K562 (cell line): ENCODE data around the gene WDR27.

Source experiments
- ARID3A ChIP-seq: IDR thresholded peaks from 2 replicates; pipeline ENCODE4 v1.6.1; 2012; ENCODE audit warnings: low read depth, low read length, improper control_type of control experiment, borderline replicate concordance
- CAMTA2 ChIP-seq: fragments of 250-450 bp; sonication (Bioruptor Pico); conservative IDR thresholded peaks from 2 replicates; pipeline ENCODE4 v1.5.1; 2022
- CHD1 ChIP-seq: fragments of 200-600 bp; sonication (generic); IDR thresholded peaks from one replicate; pipeline ENCODE4 v1.6.1; 2012; ENCODE audit warnings: mild to moderate bottlenecking, moderate library complexity, low read length, inconsistent platforms
- CTCF ChIP-seq, 3 experiments: IDR thresholded peaks in 2 of 3; conservative IDR thresholded peaks in 1 of 3; 2 replicates each; pipeline ENCODE4 v1.5.1; 2011 to 2012; ENCODE audit warnings: low read length in 3 of 3, mild to moderate bottlenecking in 3 of 3, control low read depth in 2 of 3, improper control_type of control experiment in 1 of 3, inconsistent platforms in 1 of 3, low read depth in 1 of 3, mixed read lengths in 1 of 3, moderate library complexity in 1 of 3; ENCODE audit not compliant: insufficient read depth in 2 of 3
- E2F1 ChIP-seq: sonication (generic); formaldehyde crosslinking; IDR thresholded peaks from 2 replicates; pipeline ENCODE4 v1.8.1; 2023; ENCODE audit warnings: mild to moderate bottlenecking, missing genetic modification reagents, moderate library complexity
- ELF4 ChIP-seq: fragments of 450-650 bp; formaldehyde crosslinking; IDR thresholded peaks from 2 replicates; pipeline ENCODE4 v1.4.0; 2022; ENCODE audit warnings: missing genetic modification characterization
- EZH2 ChIP-seq: IDR thresholded peaks from 2 replicates; pipeline ENCODE4 v1.6.1; 2012; ENCODE audit warnings: low read depth, mild to moderate bottlenecking, inconsistent platforms, low read length, borderline replicate concordance
- HMGXB4 ChIP-seq: sonication (generic); formaldehyde crosslinking; IDR thresholded peaks from 2 replicates; pipeline ENCODE4 v1.8.1; 2023; ENCODE audit warnings: mild to moderate bottlenecking, missing genetic modification reagents
- NFRKB ChIP-seq: fragments of 450-650 bp; IDR thresholded peaks from 2 replicates; pipeline ENCODE4 v1.6.1; 2016; ENCODE audit warnings: low read depth
- POLR2A ChIP-seq: fragments of 450-650 bp; conservative IDR thresholded peaks from 2 replicates; pipeline ENCODE4 v1.6.1; 2016
- PREB ChIP-seq: sonication (generic); formaldehyde crosslinking; IDR thresholded peaks from 2 replicates; pipeline ENCODE4 v1.8.1; 2023; ENCODE audit warnings: mild to moderate bottlenecking, missing genetic modification reagents
- SPI1 ChIP-seq: IDR thresholded peaks from 2 replicates; pipeline ENCODE4 v1.6.1; 2011; ENCODE audit warnings: low read depth, low read length, control low read depth, borderline replicate concordance
- USF2 ChIP-seq: sonication (generic); formaldehyde crosslinking; IDR thresholded peaks from 2 replicates; pipeline ENCODE4 v1.5.0; 2020; ENCODE audit warnings: missing genetic modification reagents
- ZNF184 ChIP-seq: sonication (generic); formaldehyde crosslinking; IDR thresholded peaks from 2 replicates; pipeline ENCODE4 v1.5.0; 2020; ENCODE audit warnings: missing genetic modification reagents

GRCh38 chr6:169499848-169500247 is 202.0 kb downstream of the WDR27 start:
- TF ChIP-seq POLR2A (no peak), CTCF (IDR thresholded peaks at IDR 0.05 in 2 of 3, conservative IDR thresholded peaks at IDR 0.05 in 1 of 3; ENCODE audit: insufficient read depth in 2 of 3, low read depth in 1 of 3, low read length in 3 of 3) (no peak), ARID3A (no peak), HMGXB4 (CRISPR knock-in tag) (no peak), EZH2 (no peak), ELF4 (CRISPR knock-in tag) (no peak), E2F1 (CRISPR knock-in tag) (no peak), SPI1 (no peak), ZNF184 (CRISPR knock-in tag) (no peak), NFRKB (no peak), CHD1 (no peak), CAMTA2 (CRISPR knock-in tag) (no peak), PREB (CRISPR knock-in tag) (no peak), USF2 (CRISPR knock-in tag) (no peak)
